SK-N-SH (cell line): ENCODE results near the gene XPOT. TPM values are rescaled to one million over a fixed set of nuclear protein-coding genes. Genes with fewer than 3 reads are reported as not detected.

ENCODE experiments used
- CTCF ChIA-PET: fragments of 300-600, 350-600 bp; formaldehyde crosslinking; extraction: SDS; loops from one replicate; lab custom pipeline; 2021; lab: Yijun Ruan, JAX
- POLR2A ChIA-PET: fragments of 350-600 bp; sonication (Branson Sonifier 250); formaldehyde crosslinking; extraction: SDS; loops from one replicate; lab custom pipeline; 2020; ENCODE audit warnings: antibody characterized with exemption, inconsistent platforms; lab: Yijun Ruan, JAX
- DNase-seq: peaks from one replicate; pipeline ENCODE4 v3.0.0; 2012
- H2AFZ ChIP-seq: fragments of 200-600 bp; sonication (generic); 2 replicates; pipeline ENCODE4 v1.8.1; 2016; ENCODE audit warnings: antibody characterized with exemption, mild to moderate bottlenecking, low read depth
- H3F3A ChIP-seq: fragments of 200-600 bp; sonication (generic); replicated peaks from 2 replicates; pipeline ENCODE3; 2016; ENCODE audit warnings: antibody characterized with exemption, mild to moderate bottlenecking; ENCODE audit not compliant: insufficient read depth
- H3K27ac ChIP-seq, 2 experiments: fragments of 200-500 bp in 1 of 2; fragments of 200-600 bp in 1 of 2; sonication (Bioruptor generic) in 1 of 2; sonication (generic), shearing (Covaris generic) in 1 of 2; 2 replicates each; pipeline versions ENCODE4 v1.5.1 to v1.6.1; 2014 to 2016; ENCODE audit warnings: low read depth in 2 of 2, inconsistent platforms in 1 of 2, low read length in 1 of 2, mild to moderate bottlenecking in 1 of 2, mixed read lengths in 1 of 2
- H3K27me3 ChIP-seq: fragments of 200-600 bp; sonication (generic), shearing (Covaris generic); 2 replicates; pipeline ENCODE4 v1.6.1; 2016; ENCODE audit warnings: mixed run types; ENCODE audit not compliant: insufficient read depth
- H3K36me3 ChIP-seq, 2 experiments: fragments of 200-500 bp in 1 of 2; fragments of 200-600 bp in 1 of 2; sonication (Bioruptor generic) in 1 of 2; sonication (generic) in 1 of 2; replicated peaks in 1 of 2; 2 replicates each; pipeline versions ENCODE3 to v1.5.1; 2014 to 2016; ENCODE audit warnings: low read length in 1 of 2, mild to moderate bottlenecking in 1 of 2; ENCODE audit not compliant: insufficient read depth in 2 of 2, control insufficient read depth in 1 of 2
- H3K4me1 ChIP-seq, 2 experiments: fragments of 200-500 bp in 1 of 2; fragments of 200-600 bp in 1 of 2; sonication (Bioruptor generic) in 1 of 2; sonication (generic), shearing (Covaris generic) in 1 of 2; 2 replicates each; pipeline versions ENCODE4 v1.5.1 to v1.6.1; 2014 to 2016; ENCODE audit warnings: low read depth in 1 of 2, low read length in 1 of 2, mixed run types in 1 of 2; ENCODE audit not compliant: insufficient read depth in 2 of 2, control insufficient read depth in 1 of 2
- H3K4me2 ChIP-seq: fragments of 200-600 bp; sonication (generic), shearing (Covaris generic); 2 replicates; pipeline ENCODE4 v1.6.1; 2017; ENCODE audit warnings: mixed run types
- H3K4me3 ChIP-seq, 2 experiments: fragments of 200-500 bp in 1 of 2; fragments of 200-600 bp in 1 of 2; sonication (Bioruptor generic) in 1 of 2; sonication (generic), shearing (Covaris generic) in 1 of 2; 2 replicates each; pipeline versions ENCODE4 v1.5.1 to v1.8.1; 2014 to 2016; ENCODE audit warnings: low read depth in 2 of 2, inconsistent platforms in 1 of 2, low read length in 1 of 2, mild to moderate bottlenecking in 1 of 2, mixed read lengths in 1 of 2, moderate library complexity in 1 of 2
- H3K79me2 ChIP-seq: fragments of 200-600 bp; sonication (generic); 2 replicates; pipeline ENCODE4 v1.8.1; 2017; ENCODE audit warnings: mild to moderate bottlenecking; ENCODE audit not compliant: insufficient read depth
- H3K9ac ChIP-seq: fragments of 200-600 bp; sonication (generic); 2 replicates; pipeline ENCODE4 v1.6.1; 2017; ENCODE audit warnings: mixed run types
- H3K9me2 ChIP-seq: fragments of 200-600 bp; sonication (generic); 2 replicates; pipeline ENCODE4 v1.6.1; 2017; ENCODE audit warnings: mixed run types
- H3K9me3 ChIP-seq: fragments of 200-600 bp; sonication (generic); 2 replicates; pipeline ENCODE4 v1.6.1; 2017; ENCODE audit warnings: mixed run types, mild to moderate bottlenecking, moderate library complexity
- H4K20me1 ChIP-seq: fragments of 200-600 bp; sonication (generic); 2 replicates; pipeline ENCODE4 v1.6.1; 2017; ENCODE audit warnings: mild to moderate bottlenecking, mixed run types; ENCODE audit not compliant: insufficient read depth
- EP300 ChIP-seq, 2 experiments: IDR thresholded peaks; 2 replicates each; pipeline versions ENCODE4 v1.4.0 to v1.6.1; 2012; ENCODE audit warnings: borderline replicate concordance in 1 of 2, low read depth in 1 of 2, low read length in 1 of 2
- EZH2phosphoT487 ChIP-seq: fragments of 200-600 bp; sonication (generic); IDR thresholded peaks from 2 replicates; pipeline ENCODE4 v1.6.1; 2017; ENCODE audit warnings: low read depth, mixed run types, mild to moderate bottlenecking, antibody characterized with exemption, moderate library complexity, borderline replicate concordance
- FOSL2 ChIP-seq: IDR thresholded peaks from 2 replicates; pipeline ENCODE4 v1.4.0; 2012; ENCODE audit warnings: low read depth, mild to moderate bottlenecking, moderate library complexity, borderline replicate concordance
- GABPA ChIP-seq: IDR thresholded peaks from 2 replicates; pipeline ENCODE4 v1.4.0; 2012; ENCODE audit warnings: low read depth, mild to moderate bottlenecking
- GATA2 ChIP-seq: sonication (generic); formaldehyde crosslinking; IDR thresholded peaks from 2 replicates; pipeline ENCODE4 v1.5.0; 2020; ENCODE audit warnings: mild to moderate bottlenecking, missing genetic modification reagents
- IRF3 ChIP-seq: fragments of 150-350 bp; IDR thresholded peaks from 2 replicates; pipeline ENCODE4 v1.6.1; 2016; ENCODE audit warnings: mild to moderate bottlenecking, low read depth, low read length
- JUND ChIP-seq: IDR thresholded peaks from 2 replicates; pipeline ENCODE4 v1.4.0; 2012
- MXI1 ChIP-seq: IDR thresholded peaks from 2 replicates; pipeline ENCODE4 v1.6.1; 2012; ENCODE audit warnings: mild to moderate bottlenecking, low read depth, low read length, improper control_type of control experiment
- NRF1 ChIP-seq: IDR thresholded peaks from 2 replicates; pipeline ENCODE4 v1.6.1; 2012; ENCODE audit warnings: low read depth, mild to moderate bottlenecking, low read length
- PBX3 ChIP-seq: IDR thresholded peaks from 2 replicates; pipeline ENCODE4; 2012
- POLR2AphosphoS5 ChIP-seq: IDR thresholded peaks from 2 replicates; pipeline ENCODE4 v1.6.1; 2012; ENCODE audit warnings: low read depth, low read length
- RAD21 ChIP-seq: IDR thresholded peaks from 2 replicates; pipeline ENCODE4 v1.6.1; 2012; ENCODE audit warnings: mild to moderate bottlenecking, low read length
- RCOR1 ChIP-seq: fragments of 150-350 bp; IDR thresholded peaks from 2 replicates; pipeline ENCODE4 v1.6.1; 2017; ENCODE audit warnings: antibody characterized with exemption, low read length
- RXRA ChIP-seq: IDR thresholded peaks from 2 replicates; pipeline ENCODE4 v1.4.0; 2012; ENCODE audit warnings: low read depth, mild to moderate bottlenecking, borderline replicate concordance
- SIN3A ChIP-seq: IDR thresholded peaks from 2 replicates; pipeline ENCODE4 v1.6.1; 2012; ENCODE audit warnings: low read depth, mild to moderate bottlenecking, low read length, moderate library complexity, borderline replicate concordance
- SMC3 ChIP-seq: IDR thresholded peaks from 2 replicates; pipeline ENCODE4 v1.6.1; 2012; ENCODE audit warnings: low read depth, low read length, improper control_type of control experiment
- TAF1 ChIP-seq: IDR thresholded peaks from 2 replicates; pipeline ENCODE4 v1.6.1; 2012; ENCODE audit warnings: low read depth, mild to moderate bottlenecking, low read length, moderate library complexity, borderline replicate concordance
- TCF12 ChIP-seq: IDR thresholded peaks from 2 replicates; pipeline ENCODE4 v1.4.0; 2012
- TEAD4 ChIP-seq: IDR thresholded peaks from 2 replicates; pipeline ENCODE4 v1.4.0; 2012; ENCODE audit warnings: mild to moderate bottlenecking, borderline replicate concordance; ENCODE audit not compliant: insufficient read depth
- USF2 ChIP-seq: fragments of 150-350 bp; IDR thresholded peaks from 2 replicates; pipeline ENCODE4 v1.6.1; 2017; ENCODE audit warnings: antibody characterized with exemption, low read length, low read depth, borderline replicate concordance
- YY1 ChIP-seq: IDR thresholded peaks from 2 replicates; pipeline ENCODE4 v1.4.0; 2012; ENCODE audit warnings: low read depth, mild to moderate bottlenecking
- WGBS: methylation state at CpG from one replicate; pipeline ENCODE4 v1.1.6; 2017; ENCODE audit warnings: low lambda C conversion rate; 5-methylcytosine and 5-hydroxymethylcytosine counted together
- polyA plus RNA-seq, 3 experiments: library from polyadenylated mRNA; depleted of rRNA; stranded (reverse); fragments of >200 nt; gene quantifications; 2 replicates each; pipeline ENCODE4 v1.2.3, GENCODE V29; 2012

The XPOT gene
- polyA plus RNA-seq, 1 of the 3 experiments (the other 2 are of a cell fraction): 25.6 TPM

GRCh38 chr12:64404470-64405256 lies 471 bp downstream of the XPOT start (continued):
- TF ChIP-seq POLR2AphosphoS5: no peak

GRCh38 chr12:64407342-64408223 lies 3.4 kb downstream of the XPOT start:
- Histone ChIP-seq H3K9ac (no peak overlapping the region), H3K4me2 (no peak overlapping the region), H3K4me3 (no peak overlapping the region), H3K4me1 (peaks cover 3 to 18% of the 10 kb centered on the region in 2 experiments; a peak in 2 of 4 replicates), H3K9me3 (no peaks in the 10 kb centered on the region), H3K27ac (no peak overlapping the region), H3K36me3 (peaks cover 28 to 33% of the 10 kb centered on the region in 2 experiments), H3K27me3 (no peaks in the 10 kb centered on the region), H2AFZ (no peak overlapping the region), H3F3A (peaks cover 26% of the 10 kb centered on the region), H3K79me2 (peaks cover 73% of the 10 kb centered on the region), H4K20me1 (peaks cover 32% of the 10 kb centered on the region), H3K9me2 (no peaks in the 10 kb centered on the region)
- CTCF ChIA-PET: no interaction called here
- TF ChIP-seq GATA2 (CRISPR knock-in tag) (no peak), EP300 (IDR thresholded peaks at IDR 0.05; ENCODE audit: borderline replicate concordance in 1 of 2, low read depth in 1 of 2, low read length in 1 of 2) (no peak), RCOR1 (no peak), SIN3A (no peak), IRF3 (no peak), NRF1 (no peak), USF2 (no peak), MXI1 (no peak)
- DNase-seq: no peak
- POLR2A ChIA-PET: no interaction called here
- WGBS: 87% methylated on average over 9 of the region's 9 CpGs

GRCh38 chr12:64411427-64411826 lies 7.2 kb downstream of the XPOT start:
- no peak overlapping the region for H3K4me3 ChIP-seq
- H3K9me3 ChIP-seq: no peaks in the 10 kb centered on the region
- H3K27me3 ChIP-seq: no peaks in the 10 kb centered on the region
- CTCF ChIA-PET: no interaction called here
- peaks cover 12% of the 10 kb centered on the region for H3F3A ChIP-seq
- H3K4me1 ChIP-seq: peaks cover 2 to 10% of the 10 kb centered on the region in 2 experiments; a peak in 2 of 4 replicates
- peaks cover 36% of the 10 kb centered on the region for H4K20me1 ChIP-seq
- POLR2A ChIA-PET: no interaction called here
- H3K9ac ChIP-seq: no peak overlapping the region
- no peak for DNase-seq
- no peak overlapping the region for H3K27ac ChIP-seq
- no peaks in the 10 kb centered on the region for H3K9me2 ChIP-seq
- WGBS: 84% methylated on average over 2 of the region's 2 CpGs
- H3K79me2 ChIP-seq: peaks cover 80% of the 10 kb centered on the region
- H2AFZ ChIP-seq: no peak overlapping the region
- H3K36me3 ChIP-seq: peaks cover 62 to 68% of the 10 kb centered on the region in 2 experiments
- H3K4me2 ChIP-seq: no peak overlapping the region
- TF ChIP-seq TEAD4: no peak
- TF ChIP-seq GABPA: no peak
- TF ChIP-seq FOSL2: no peak
- no peak for TF ChIP-seq EZH2phosphoT487
- TF ChIP-seq POLR2AphosphoS5: no peak
- TF ChIP-seq TAF1: no peak
- no peak for TF ChIP-seq GATA2 (CRISPR knock-in tag)
- TF ChIP-seq USF2: no peak
- no peak for TF ChIP-seq PBX3
- no peak for TF ChIP-seq YY1
- no peak for TF ChIP-seq RAD21
- no peak for TF ChIP-seq JUND
- no peak for TF ChIP-seq TCF12
- no peak for TF ChIP-seq SMC3
- TF ChIP-seq RXRA: no peak
